ENCODE measurements around the gene PRSS22.
A peak's percentile ranks its signal among the peaks of the same experiment; 100 is the strongest.

PRSS22 gene

DNA sequence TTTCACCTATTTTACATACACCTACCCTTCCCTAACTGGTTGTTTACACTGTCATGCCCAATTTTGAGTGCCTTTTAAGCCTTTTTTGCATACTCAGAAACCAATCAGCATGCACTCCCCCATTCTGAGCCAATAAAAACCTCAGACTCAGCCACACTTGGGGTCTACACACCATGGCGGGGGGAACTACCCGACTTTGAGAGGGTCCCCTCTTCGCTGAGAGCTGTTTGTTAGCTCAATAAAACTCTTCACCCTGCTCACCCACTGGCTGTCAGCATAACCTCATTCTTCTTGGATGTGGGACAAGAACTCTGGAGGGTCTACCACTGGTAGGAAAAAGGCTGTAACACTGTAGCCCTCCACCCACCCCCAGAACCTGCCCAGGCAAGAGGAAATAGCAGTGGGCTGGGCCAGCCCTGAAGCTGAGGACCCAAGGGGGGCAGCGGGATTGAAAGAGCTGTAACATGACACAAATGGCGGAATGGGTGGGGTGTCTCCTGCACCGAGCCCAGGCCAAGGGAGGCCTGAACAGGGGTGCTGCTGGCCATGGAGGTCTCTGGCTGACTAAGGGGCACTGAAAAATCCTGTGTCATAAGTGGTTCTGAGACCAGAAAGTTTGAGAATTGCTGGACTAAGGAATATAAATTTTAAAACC is 22.0 kb upstream of the PRSS22 start:
- no peak for TF ChIP-seq CTCF (IDR thresholded peaks at IDR 0.05; ENCODE audit: extremely low read depth, insufficient read depth, missing control alignments)
- DNase-seq (ENCODE audit: low spot score): no peak
- in situ Hi-C loops (cut with MboI; ENCODE audit: low pct_unique_long_range_greater_than_20kb, low sequenced_read_pairs, unreplicated experiment): no loop called here

- in situ Hi-C loops (cut with MboI; ENCODE audit: low pct_unique_long_range_greater_than_20kb, low sequenced_read_pairs, unreplicated experiment): no loop called here
- peak; percentile 80 for DNase-seq (ENCODE audit: low spot score)
- peak; percentile 99 for TF ChIP-seq CTCF (IDR thresholded peaks at IDR 0.05; ENCODE audit: extremely low read depth, insufficient read depth, missing control alignments)
Measured at GRCh38 chr16:2874912-2875362, 17.0 kb upstream of the PRSS22 start.

GRCh38 chr16:2874032-2874911 is 16.3 kb upstream of the PRSS22 start:
- DNase-seq (ENCODE audit: low spot score): no peak
- in situ Hi-C loops (cut with MboI; ENCODE audit: low pct_unique_long_range_greater_than_20kb, low sequenced_read_pairs, unreplicated experiment): no loop called here
- TF ChIP-seq CTCF (IDR thresholded peaks at IDR 0.05; ENCODE audit: extremely low read depth, insufficient read depth, missing control alignments): no peak

DNA sequence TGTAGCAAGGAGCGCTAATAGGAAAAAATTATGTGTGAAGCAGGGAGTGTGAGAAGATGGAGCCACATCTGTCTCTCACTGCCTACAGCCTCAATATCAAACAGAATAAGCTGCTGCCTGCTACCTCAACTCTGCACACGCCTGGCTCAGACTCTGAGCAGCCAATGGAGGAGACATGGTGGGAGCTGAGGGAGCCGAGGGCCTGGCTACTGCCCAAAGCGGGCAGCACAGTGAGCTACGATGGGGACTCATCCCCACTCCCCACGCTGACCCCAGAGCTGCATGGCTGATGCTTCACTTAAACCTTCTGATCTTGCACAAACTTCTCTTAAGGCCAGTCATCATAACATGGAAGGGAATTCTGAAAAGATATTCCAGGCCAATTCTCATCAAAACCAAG is 14.0 kb upstream of the PRSS22 start:
- in situ Hi-C loops (cut with MboI; ENCODE audit: low pct_unique_long_range_greater_than_20kb, low sequenced_read_pairs, unreplicated experiment): no loop called here
- no peak for TF ChIP-seq CTCF (IDR thresholded peaks at IDR 0.05; ENCODE audit: extremely low read depth, insufficient read depth, missing control alignments)
- no peak for DNase-seq (ENCODE audit: low spot score)

DNA sequence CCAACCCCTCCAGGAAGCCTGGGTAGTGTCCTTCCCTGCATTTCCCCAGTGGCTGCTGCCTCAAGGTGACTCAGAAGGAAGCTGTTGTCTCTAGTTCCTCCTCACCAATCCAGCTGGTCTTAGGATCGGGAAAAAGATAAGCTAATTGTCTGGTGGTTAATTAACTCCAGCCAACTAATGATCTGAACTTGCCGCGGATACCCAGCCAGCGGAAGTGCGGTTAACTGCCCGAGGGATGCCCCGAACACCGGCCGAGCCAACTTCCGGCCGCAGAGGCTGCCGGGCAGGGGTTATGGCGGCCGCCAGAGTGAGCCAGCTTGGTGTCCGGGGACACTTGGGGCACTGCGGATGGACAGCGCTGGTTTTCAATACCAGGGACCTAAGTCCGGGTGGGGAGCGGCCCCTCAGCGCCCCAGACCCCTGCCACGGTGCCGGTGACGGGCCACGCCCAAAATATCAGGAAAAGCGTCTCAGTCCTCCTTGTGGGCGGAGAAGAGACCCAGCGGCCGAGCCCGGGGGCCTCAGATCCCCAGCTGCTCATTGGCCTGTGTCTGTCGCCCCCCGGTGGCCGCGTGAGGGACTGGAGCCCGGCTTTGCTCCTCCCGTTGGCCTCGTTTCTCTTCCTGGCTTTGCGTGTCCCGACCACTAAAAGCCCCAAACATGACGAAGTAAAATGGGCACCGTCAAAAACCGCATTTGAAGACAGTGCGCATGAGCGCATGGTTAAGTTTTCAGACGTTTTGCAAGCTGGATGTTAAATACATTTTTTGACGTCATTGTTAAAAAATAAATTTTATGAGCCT is 10.2 kb upstream of the PRSS22 start:
- DNase-seq (ENCODE audit: low spot score): peak; percentile 97
- peak; percentile 98 for TF ChIP-seq CTCF (IDR thresholded peaks at IDR 0.05; ENCODE audit: extremely low read depth, insufficient read depth, missing control alignments)
- in situ Hi-C loops (cut with MboI; ENCODE audit: low pct_unique_long_range_greater_than_20kb, low sequenced_read_pairs, unreplicated experiment): no loop called here

- no peak for DNase-seq (ENCODE audit: low spot score)
- in situ Hi-C loops (cut with MboI; ENCODE audit: low pct_unique_long_range_greater_than_20kb, low sequenced_read_pairs, unreplicated experiment): no loop called here
- no peak for TF ChIP-seq CTCF (IDR thresholded peaks at IDR 0.05; ENCODE audit: extremely low read depth, insufficient read depth, missing control alignments)
Measured at GRCh38 chr16:2867661-2867986, 9.7 kb upstream of the PRSS22 start.
